ENCODE measurements around the gene FGF1.

The FGF1 gene

GRCh38 chr5:142694092-142694856 is 8.4 kb upstream of the FGF1 start:
- DNase-seq: no peak

- DNase-seq: no peak
Observed at GRCh38 chr5:142692321-142692894, 6.5 kb upstream of the FGF1 start.

- no peak for DNase-seq
Observed at GRCh38 chr5:142690667-142691066, 4.8 kb upstream of the FGF1 start.

- DNase-seq: no peak
Observed at GRCh38 chr5:142689081-142689480, 3.2 kb upstream of the FGF1 start.

GRCh38 chr5:142688281-142688989 is 2.5 kb upstream of the FGF1 start:
- DNase-seq: no peak

- no peak for DNase-seq
Observed at GRCh38 chr5:142686968-142687367, 1.1 kb upstream of the FGF1 start.

- DNase-seq: no peak
Observed at GRCh38 chr5:142686210-142686734, 382 bp upstream of the FGF1 start.

- DNase-seq: no peak
Observed at GRCh38 chr5:142684508-142685041, 1.3 kb downstream of the FGF1 start.

GRCh38 chr5:142683881-142684505 is 1.9 kb downstream of the FGF1 start:
- DNase-seq: no peak

GRCh38 chr5:142683116-142683515 is 2.8 kb downstream of the FGF1 start:
- no peak for DNase-seq

GRCh38 chr5:142680605-142681259 is 5.2 kb downstream of the FGF1 start:
- no peak for DNase-seq

GRCh38 chr5:142679744-142680143 is 6.1 kb downstream of the FGF1 start:
- DNase-seq: no peak

- no peak for DNase-seq
Observed at GRCh38 chr5:142678529-142678928, 7.4 kb downstream of the FGF1 start.

- DNase-seq: no peak
Observed at GRCh38 chr5:142677198-142677597, 8.7 kb downstream of the FGF1 start.

GRCh38 chr5:142676318-142676717 is 9.6 kb downstream of the FGF1 start:
- DNase-seq: no peak

- no peak for DNase-seq
Observed at GRCh38 chr5:142674531-142675469, 11.1 kb downstream of the FGF1 start.

GRCh38 chr5:142671801-142672200 is 14.1 kb downstream of the FGF1 start:
- DNase-seq: no peak

- no peak for DNase-seq
Observed at GRCh38 chr5:142671266-142671665, 14.6 kb downstream of the FGF1 start.

- no peak for DNase-seq
Observed at GRCh38 chr5:142670804-142671203, 15.1 kb downstream of the FGF1 start.

GRCh38 chr5:142669477-142669876 is 16.4 kb downstream of the FGF1 start:
- no peak for DNase-seq

- no peak for DNase-seq
Observed at GRCh38 chr5:142668336-142668735, 17.6 kb downstream of the FGF1 start.
